ENCODE data around the gene ERBB4.
"Not testable (repeated sequence)": the region's sequence is repeated elsewhere in the genome, so short reads cannot be mapped to it uniquely, and the experiment has no call there.

ERBB4 gene

DNA sequence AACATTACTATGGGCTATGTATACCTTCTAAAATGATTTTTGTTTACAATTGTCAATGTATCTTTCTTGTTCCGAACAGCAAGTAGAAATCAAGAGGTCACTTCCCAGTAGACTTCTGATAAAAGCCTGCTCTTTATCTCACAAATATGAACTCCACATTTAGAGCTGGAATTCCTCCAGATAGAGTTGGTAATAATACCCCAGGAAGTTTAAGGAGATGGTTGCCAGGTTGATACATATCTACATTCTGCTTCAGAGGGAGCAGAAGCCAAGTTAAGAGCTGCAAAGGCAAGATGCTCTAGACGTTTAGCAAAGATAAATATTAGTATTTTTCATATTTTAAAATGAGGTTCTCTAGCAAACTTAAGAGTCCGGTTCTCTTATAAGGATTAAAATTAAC is 267.0 kb downstream of the ERBB4 start:
- Mint-ChIP-seq H3K9me3 (no peaks in the 10 kb centered on the region), H3K36me3 (no peaks in the 10 kb centered on the region), H3K27ac (no peak overlapping the region), H3K4me3 (no peak overlapping the region), H3K27me3 (no peaks in the 10 kb centered on the region), H3K4me1 (no peaks in the 10 kb centered on the region)

DNA sequence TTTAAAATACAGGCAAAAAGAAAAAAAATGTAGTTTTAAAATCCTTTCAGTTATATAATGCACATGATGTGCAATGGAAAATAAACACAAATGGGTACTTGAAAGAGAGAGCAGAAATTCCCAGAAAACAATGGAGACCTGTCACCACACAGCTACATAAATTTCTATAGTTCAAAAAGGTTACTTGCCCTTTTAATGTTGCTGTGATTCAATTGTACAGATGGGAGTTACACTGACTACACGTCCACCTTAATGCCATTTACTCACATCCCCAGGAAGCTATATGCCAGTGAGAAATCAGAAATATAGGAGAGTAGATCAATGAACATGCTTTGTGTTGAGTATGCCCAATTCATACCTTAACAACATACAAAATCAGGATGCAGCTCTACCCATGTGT is 269.6 kb downstream of the ERBB4 start:
- H3K4me3 Mint-ChIP-seq = no peak overlapping the region
- no peaks in the 10 kb centered on the region for H3K9me3 Mint-ChIP-seq
- no peak overlapping the region for H3K27ac Mint-ChIP-seq
- no peaks in the 10 kb centered on the region for H3K36me3 Mint-ChIP-seq
- H3K27me3 Mint-ChIP-seq = no peaks in the 10 kb centered on the region
- H3K4me1 Mint-ChIP-seq = no peaks in the 10 kb centered on the region

DNA sequence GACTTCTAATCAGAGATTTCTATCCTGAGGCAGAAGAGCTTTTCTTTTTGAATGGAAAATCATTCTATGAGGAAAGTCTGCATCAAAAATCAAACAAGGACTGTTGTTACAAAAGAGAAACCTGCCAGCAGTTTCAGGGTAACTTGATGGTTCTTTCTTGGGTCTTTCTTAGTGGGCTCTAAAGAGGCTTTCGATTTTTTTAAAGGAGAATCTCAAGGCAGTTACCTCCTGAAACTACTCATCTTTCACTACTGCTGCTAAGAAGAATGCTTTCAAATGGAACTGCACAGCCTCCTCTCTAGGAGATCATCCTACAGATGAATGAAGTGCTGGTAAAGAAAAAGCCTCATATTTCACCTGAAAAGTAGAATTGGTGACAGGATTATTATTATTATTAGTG is 272.3 kb downstream of the ERBB4 start:
- Mint-ChIP-seq H3K9me3 (no peaks in the 10 kb centered on the region), H3K36me3 (no peaks in the 10 kb centered on the region), H3K4me1 (no peaks in the 10 kb centered on the region), H3K27ac (no peak overlapping the region), H3K27me3 (no peaks in the 10 kb centered on the region), H3K4me3 (no peak overlapping the region)

DNA sequence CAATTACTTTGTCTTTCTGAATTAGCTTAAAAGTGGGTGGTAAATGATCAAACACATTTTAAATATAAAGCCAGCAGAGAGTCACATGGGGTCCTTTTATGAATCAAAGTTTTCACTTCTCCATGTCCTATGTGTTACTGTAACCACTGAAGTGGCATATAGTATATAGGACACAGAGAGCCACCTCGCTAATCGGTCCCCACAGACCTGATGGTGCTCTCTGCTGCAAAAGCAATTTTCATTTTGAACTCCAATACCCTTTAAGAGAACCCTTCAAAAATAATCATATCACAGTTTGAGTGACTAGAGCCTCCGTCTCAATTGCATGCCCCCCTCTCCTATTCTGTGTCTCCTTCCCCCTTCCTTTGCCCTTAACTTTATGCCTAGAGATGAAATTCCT is 272.8 kb downstream of the ERBB4 start:
- Mint-ChIP-seq H3K4me3 (no peak overlapping the region), H3K36me3 (no peaks in the 10 kb centered on the region), H3K4me1 (no peaks in the 10 kb centered on the region)

DNA sequence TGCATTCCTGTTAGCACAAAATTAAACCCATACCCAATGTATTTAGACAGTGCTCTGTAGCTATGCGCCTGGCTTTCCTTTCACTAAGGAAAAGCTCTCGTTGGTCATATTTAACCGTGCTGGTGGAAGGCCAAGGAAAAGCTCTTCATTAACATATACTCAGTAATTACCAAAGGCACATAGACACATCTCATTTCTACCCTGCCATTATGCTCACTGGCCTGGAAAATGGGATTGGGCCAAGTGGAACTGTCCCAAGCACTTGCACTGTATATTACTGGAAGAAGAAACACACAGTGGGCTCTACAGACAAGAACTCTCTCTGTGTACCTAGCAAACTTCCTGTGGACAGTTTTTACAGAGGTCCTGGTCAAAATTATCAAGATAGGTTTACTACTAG is 274.4 kb downstream of the ERBB4 start:
- Mint-ChIP-seq H3K9me3 (no peaks in the 10 kb centered on the region), H3K4me1 (no peaks in the 10 kb centered on the region), H3K4me3 (no peak overlapping the region), H3K27ac (no peak overlapping the region), H3K27me3 (no peaks in the 10 kb centered on the region), H3K36me3 (no peaks in the 10 kb centered on the region)

More for the DNA sequence above, 272.8 kb downstream of the ERBB4 start:
- Mint-ChIP-seq H3K27ac (no peak overlapping the region), H3K27me3 (no peaks in the 10 kb centered on the region), H3K9me3 (no peaks in the 10 kb centered on the region)

DNA sequence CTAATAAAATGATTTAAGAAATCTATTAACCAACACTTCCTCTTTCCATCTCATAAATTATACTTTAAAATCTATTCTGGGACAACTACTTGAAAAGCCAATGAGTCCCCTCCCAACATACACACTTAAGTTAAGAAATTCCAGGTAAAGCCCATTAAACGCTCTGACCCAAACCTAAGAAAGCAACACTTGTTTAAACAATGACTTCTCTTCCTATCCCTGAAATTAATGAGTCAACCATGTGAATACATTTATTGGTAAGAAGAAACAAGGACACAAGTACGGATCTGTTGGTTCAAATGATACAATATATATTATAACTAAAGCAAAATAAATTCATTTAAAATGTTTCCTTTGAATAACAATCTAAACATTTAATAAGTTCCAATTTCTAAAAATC is 279.4 kb downstream of the ERBB4 start:
- H3K36me3 Mint-ChIP-seq = no peaks in the 10 kb centered on the region
- no peaks in the 10 kb centered on the region for H3K4me1 Mint-ChIP-seq
- no peak overlapping the region for H3K27ac Mint-ChIP-seq

DNA sequence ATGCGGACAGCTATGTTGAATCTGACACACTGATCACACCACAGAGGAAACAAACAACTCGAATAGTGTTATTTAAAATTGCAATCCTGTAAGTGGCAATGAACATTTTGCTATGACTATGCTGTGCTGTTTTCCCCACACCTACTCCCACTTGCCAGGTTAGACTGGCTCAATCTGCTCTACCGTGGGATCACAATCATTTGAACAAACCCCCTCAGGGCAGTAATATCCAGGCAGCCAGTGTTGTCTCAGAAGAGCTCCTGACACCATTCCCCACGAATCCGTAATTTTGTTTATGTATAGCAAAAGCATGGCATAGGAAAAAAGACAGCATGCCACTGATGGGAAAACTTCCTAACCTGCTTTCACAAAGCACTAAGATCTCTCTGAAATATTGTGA is 284.3 kb downstream of the ERBB4 start:
- H3K4me3 Mint-ChIP-seq = no peak overlapping the region
- no peaks in the 10 kb centered on the region for H3K4me1 Mint-ChIP-seq
- H3K27ac Mint-ChIP-seq = no peak overlapping the region
- H3K9me3 Mint-ChIP-seq = no peaks in the 10 kb centered on the region
- no peaks in the 10 kb centered on the region for H3K36me3 Mint-ChIP-seq
- no peaks in the 10 kb centered on the region for H3K27me3 Mint-ChIP-seq

More for the DNA sequence above, 279.4 kb downstream of the ERBB4 start:
- Mint-ChIP-seq H3K27me3 (no peaks in the 10 kb centered on the region), H3K9me3 (no peaks in the 10 kb centered on the region), H3K4me3 (no peak overlapping the region)

DNA sequence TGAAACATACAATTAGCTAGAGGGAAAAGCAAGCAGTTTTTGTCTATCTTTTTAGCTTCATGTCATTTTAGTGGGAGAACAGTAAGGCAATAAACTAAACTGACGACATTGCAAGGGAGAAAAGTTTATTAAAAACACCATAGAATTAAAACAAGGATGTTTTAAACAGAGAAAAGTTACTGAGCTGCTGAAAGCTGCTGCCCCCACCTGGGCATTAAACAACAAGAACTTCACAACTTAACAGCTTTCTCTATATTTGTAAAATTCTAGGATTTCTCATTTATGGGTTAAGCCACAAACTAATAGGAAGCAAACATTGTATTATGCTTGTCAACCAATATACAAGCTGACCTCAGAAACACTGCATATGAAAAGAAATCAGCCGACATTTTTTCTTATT is 289.2 kb downstream of the ERBB4 start:
- Mint-ChIP-seq H3K4me1 (no peaks in the 10 kb centered on the region), H3K4me3 (no peak overlapping the region), H3K36me3 (no peaks in the 10 kb centered on the region), H3K27ac (no peak overlapping the region), H3K9me3 (no peaks in the 10 kb centered on the region), H3K27me3 (no peaks in the 10 kb centered on the region)

DNA sequence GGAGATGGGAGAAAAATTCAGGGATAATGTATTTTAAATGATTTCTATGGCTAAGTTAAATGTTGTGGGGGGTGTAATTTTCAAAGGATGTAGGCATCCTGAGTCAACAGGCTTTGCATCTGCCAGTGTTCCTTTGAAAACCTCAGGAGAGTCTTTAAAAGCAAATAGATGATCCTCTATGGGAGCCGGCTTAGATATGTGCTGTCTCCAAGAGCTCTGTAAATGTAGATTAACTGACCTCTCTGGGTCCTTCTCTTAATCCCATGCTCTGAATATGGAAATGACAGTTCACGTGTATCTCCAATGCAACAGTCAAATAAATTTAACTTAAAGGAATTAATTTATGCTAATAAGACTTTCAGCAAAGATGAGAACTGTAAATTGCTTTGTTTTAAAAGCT is 292.7 kb downstream of the ERBB4 start:
- Mint-ChIP-seq H3K4me1 (no peaks in the 10 kb centered on the region), H3K9me3 (no peaks in the 10 kb centered on the region), H3K4me3 (no peak overlapping the region), H3K27me3 (no peaks in the 10 kb centered on the region), H3K36me3 (no peaks in the 10 kb centered on the region), H3K27ac (no peak overlapping the region)

DNA sequence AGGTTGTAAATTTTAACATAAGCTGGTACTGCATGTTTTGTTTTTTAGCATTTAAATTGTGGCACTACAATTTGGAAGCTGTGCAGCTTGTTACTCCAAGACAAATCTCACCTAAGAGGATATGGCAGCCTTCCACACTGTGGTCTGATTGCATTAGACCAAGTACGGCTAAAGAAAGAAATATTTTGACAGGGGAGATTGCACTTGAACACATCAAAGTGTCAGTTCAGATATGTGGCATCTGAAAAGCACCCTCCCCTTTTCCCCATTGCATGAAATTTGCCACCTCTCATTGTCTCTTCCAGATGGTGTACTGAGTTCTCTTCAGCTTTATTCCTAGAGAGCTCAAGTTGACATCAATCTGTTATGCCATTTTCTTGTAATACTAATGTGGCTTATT is 295.9 kb downstream of the ERBB4 start:
- Mint-ChIP-seq H3K27me3 (no peaks in the 10 kb centered on the region), H3K9me3 (peaks cover 5% of the 10 kb centered on the region), H3K4me3 (no peak overlapping the region)

DNA sequence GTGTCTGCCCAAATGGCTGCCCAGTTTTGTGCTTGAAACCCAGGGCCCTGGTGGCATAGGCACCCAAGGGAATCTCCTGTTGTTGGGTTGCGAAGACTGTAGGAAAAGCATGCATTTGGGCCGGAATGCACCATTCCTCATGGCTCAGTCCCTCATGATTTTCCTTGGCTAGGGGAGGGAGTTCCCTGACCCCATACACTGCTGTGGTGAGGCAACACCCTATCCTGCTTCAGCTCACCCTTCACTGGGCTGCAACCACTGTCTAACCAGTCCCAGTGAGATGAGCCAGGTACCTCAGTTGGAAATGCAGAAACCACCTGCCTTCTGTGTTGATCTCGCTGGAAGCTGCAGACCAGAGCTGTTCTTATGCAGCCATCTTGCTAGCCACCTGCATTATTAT is 300.4 kb downstream of the ERBB4 start:
- not testable (repeated sequence) for H3K9me3 Mint-ChIP-seq, H3K4me1 Mint-ChIP-seq, H3K27ac Mint-ChIP-seq, H3K36me3 Mint-ChIP-seq, H3K27me3 Mint-ChIP-seq, H3K4me3 Mint-ChIP-seq

More for the DNA sequence above, 295.9 kb downstream of the ERBB4 start:
- H3K27ac Mint-ChIP-seq = no peak overlapping the region
- H3K36me3 Mint-ChIP-seq = no peaks in the 10 kb centered on the region
- no peaks in the 10 kb centered on the region for H3K4me1 Mint-ChIP-seq

DNA sequence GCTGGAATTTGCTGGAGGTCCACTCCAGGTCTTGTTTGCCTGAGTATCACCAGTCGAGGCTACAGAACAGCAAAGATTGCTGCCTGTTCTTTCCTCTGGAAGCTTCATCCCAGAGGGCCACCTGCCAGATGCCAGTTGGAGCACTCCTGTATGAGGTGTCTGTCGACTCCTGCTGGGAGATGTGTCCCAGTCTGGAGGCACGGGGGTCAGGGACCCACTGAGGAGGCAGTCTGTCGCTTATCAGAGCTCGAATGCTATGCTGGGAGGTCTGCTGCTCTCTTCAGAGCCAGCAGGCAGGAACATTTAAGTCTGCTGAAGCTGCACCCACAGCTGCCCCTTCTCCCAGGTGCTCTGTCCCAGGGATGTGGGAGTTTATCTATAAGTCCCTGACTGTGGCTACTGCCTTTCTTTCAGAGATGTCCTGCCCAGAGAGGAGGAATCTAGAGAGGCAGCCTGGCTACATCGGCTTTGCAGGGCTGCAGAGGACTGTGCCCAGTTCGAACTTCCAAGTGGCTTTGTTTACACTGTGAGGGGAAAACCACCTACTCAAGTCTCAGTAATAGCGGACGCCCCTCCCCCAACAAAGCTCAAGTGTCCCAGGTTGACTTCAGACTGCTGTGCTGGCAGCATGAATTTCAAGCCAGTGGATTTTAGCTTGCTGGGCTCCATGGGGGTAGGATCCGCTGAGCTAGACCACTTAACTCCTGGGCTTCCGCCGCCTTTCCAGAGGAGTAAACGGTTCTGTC is 301.1 kb downstream of the ERBB4 start:
- H3K9me3 Mint-ChIP-seq = peaks cover 5% of the 10 kb centered on the region
- H3K4me1 Mint-ChIP-seq = no peaks in the 10 kb centered on the region
- no peaks in the 10 kb centered on the region for H3K36me3 Mint-ChIP-seq
- H3K4me3 Mint-ChIP-seq = no peak overlapping the region
- no peaks in the 10 kb centered on the region for H3K27me3 Mint-ChIP-seq
- H3K27ac Mint-ChIP-seq = no peak overlapping the region

- H3K9me3 Mint-ChIP-seq = no peaks in the 10 kb centered on the region
- H3K36me3 Mint-ChIP-seq = no peaks in the 10 kb centered on the region
- no peak overlapping the region for H3K27ac Mint-ChIP-seq
- H3K27me3 Mint-ChIP-seq = no peaks in the 10 kb centered on the region
- no peaks in the 10 kb centered on the region for H3K4me1 Mint-ChIP-seq
- no peak overlapping the region for H3K4me3 Mint-ChIP-seq
Observed at GRCh38 chr2:212228743-212229171, 309.8 kb downstream of the ERBB4 start.

DNA sequence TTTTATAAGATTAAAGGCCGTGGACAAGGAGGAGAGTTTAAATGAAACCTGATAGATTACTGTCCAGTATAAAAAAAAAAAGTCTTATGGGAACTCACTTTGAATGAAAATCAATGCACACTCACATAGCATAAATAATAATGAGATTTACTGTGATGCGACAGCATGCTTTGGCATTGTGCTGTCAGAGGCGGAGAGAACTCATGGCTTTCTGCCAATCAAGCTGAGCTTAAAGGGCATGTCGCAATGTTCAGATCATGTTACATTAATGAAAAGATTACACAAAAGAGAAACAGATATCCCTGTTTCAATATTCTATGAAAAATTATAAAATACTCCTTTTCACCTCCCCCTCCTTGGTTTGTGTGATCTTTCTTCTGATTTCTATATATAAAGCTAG is 310.8 kb downstream of the ERBB4 start:
- Mint-ChIP-seq H3K4me3 (no peak overlapping the region), H3K4me1 (no peaks in the 10 kb centered on the region), H3K36me3 (no peaks in the 10 kb centered on the region), H3K27me3 (no peaks in the 10 kb centered on the region), H3K27ac (no peak overlapping the region), H3K9me3 (no peaks in the 10 kb centered on the region)

- Mint-ChIP-seq H3K4me3 (no peak overlapping the region), H3K27me3 (no peaks in the 10 kb centered on the region), H3K4me1 (no peaks in the 10 kb centered on the region), H3K36me3 (no peaks in the 10 kb centered on the region), H3K9me3 (no peaks in the 10 kb centered on the region), H3K27ac (no peak overlapping the region)
Observed at GRCh38 chr2:212226114-212226513, 312.5 kb downstream of the ERBB4 start.

DNA sequence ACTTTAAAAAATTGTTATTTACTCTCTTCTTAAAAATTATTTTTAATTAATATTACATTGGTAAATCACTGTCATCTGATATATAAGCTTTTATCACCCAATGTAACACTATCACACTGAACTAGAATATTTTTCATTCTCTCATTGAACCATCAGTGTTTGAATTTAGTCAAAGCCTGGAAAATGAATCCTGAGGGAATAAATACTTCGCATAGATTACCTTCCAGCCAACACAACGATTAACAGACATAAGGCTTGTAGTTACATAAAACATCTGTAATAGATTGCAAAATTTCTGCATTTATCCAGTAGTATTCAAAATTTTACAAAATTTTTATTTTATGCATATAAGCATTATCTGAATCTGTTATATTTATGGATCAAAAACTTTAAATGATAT is 314.9 kb downstream of the ERBB4 start:
- no peak overlapping the region for H3K27ac Mint-ChIP-seq
- no peaks in the 10 kb centered on the region for H3K4me1 Mint-ChIP-seq
- H3K4me3 Mint-ChIP-seq = no peak overlapping the region
- H3K27me3 Mint-ChIP-seq = no peaks in the 10 kb centered on the region
- H3K36me3 Mint-ChIP-seq = no peaks in the 10 kb centered on the region
- H3K9me3 Mint-ChIP-seq = no peaks in the 10 kb centered on the region

- no peaks in the 10 kb centered on the region for H3K4me1 Mint-ChIP-seq
- H3K36me3 Mint-ChIP-seq = no peaks in the 10 kb centered on the region
- H3K27me3 Mint-ChIP-seq = no peaks in the 10 kb centered on the region
- H3K4me3 Mint-ChIP-seq = no peak overlapping the region
- H3K27ac Mint-ChIP-seq = no peak overlapping the region
- no peaks in the 10 kb centered on the region for H3K9me3 Mint-ChIP-seq
Observed at GRCh38 chr2:212213191-212213590, 325.4 kb downstream of the ERBB4 start.
